ENCODE data around the gene LRRTM4. TPM values are rescaled to one million over a fixed set of nuclear protein-coding genes. Genes with fewer than 3 reads are reported as not detected.

Gene LRRTM4
- total and polyA plus RNA-seq, 2 of the 13 experiments (the other 11 are each of a cell fraction or from before 2014, with no cell fraction given), result 1.2 TPM

GRCh38 chr2:76895469-76895868 is 626.7 kb downstream of the LRRTM4 start (continued):
- TF ChIP-seq SMARCC2 (IDR thresholded peaks at IDR 0.05) (0 out of 2 replicates have a peak, but pooled peaks have one; percentile 65), ZNF512B (CRISPR knock-in tag; IDR thresholded peaks at IDR 0.05; ENCODE audit: borderline replicate concordance) (no peak), ZNF549 (CRISPR knock-in tag; IDR thresholded peaks at IDR 0.05) (no peak), IRF2 (CRISPR knock-in tag; IDR thresholded peaks at IDR 0.05) (peak; percentile 64; the same call in 1 of the 2 replicates), ZNF607 (CRISPR knock-in tag; IDR thresholded peaks at IDR 0.05; ENCODE audit: borderline replicate concordance) (0 out of 2 replicates have a peak, but pooled peaks have one; percentile 28), THRA (CRISPR knock-in tag; IDR thresholded peaks at IDR 0.05; ENCODE audit: borderline replicate concordance) (peak; percentile 30; the same call in 1 of the 2 replicates), NCOR1 (IDR thresholded peaks at IDR 0.05; ENCODE audit: borderline replicate concordance, low read length) (no peak), ZNF207 (IDR thresholded peaks at IDR 0.05; ENCODE audit: borderline replicate concordance) (no peak), ZNF891 (CRISPR knock-in tag; IDR thresholded peaks at IDR 0.05) (no peak), ZNF790 (CRISPR knock-in tag; IDR thresholded peaks at IDR 0.05; ENCODE audit: borderline replicate concordance) (no peak), ZFP36L2 (CRISPR knock-in tag; IDR thresholded peaks at IDR 0.05) (no peak), ZMAT5 (CRISPR knock-in tag; IDR thresholded peaks at IDR 0.05; ENCODE audit: borderline replicate concordance, low read depth) (no peak), MEF2D (CRISPR knock-in tag; IDR thresholded peaks at IDR 0.05) (peak; percentile 57; the same call in 1 of the 2 replicates), ELF3 (CRISPR knock-in tag; IDR thresholded peaks at IDR 0.05) (peak; percentile 80), CREB3 (CRISPR knock-in tag; IDR thresholded peaks at IDR 0.05) (no peak), SNAPC2 (CRISPR knock-in tag; IDR thresholded peaks at IDR 0.05) (0 out of 2 replicates have a peak, but pooled peaks have one; percentile 41), ZNF558 (CRISPR knock-in tag; IDR thresholded peaks at IDR 0.05; ENCODE audit: borderline replicate concordance) (no peak), ZBTB49 (CRISPR knock-in tag; IDR thresholded peaks at IDR 0.05; ENCODE audit: borderline replicate concordance) (no peak)
